GM19035 (cell line): Measurements from ENCODE around the gene SSR4.
"Not testable (repeated sequence)": the region's sequence is repeated elsewhere in the genome, so short reads cannot be mapped to it uniquely, and the experiment has no call there.

Experiments used
- ATAC-seq: cut with Tn5 transposase; IDR thresholded peaks from one replicate; pipeline ENCODE4 v1.9.1; 2021; ENCODE audit not compliant: unreplicated experiment

The SSR4 gene

GRCh38 chrX:153803211-153804099 is 9.0 kb downstream of the SSR4 start:
- ATAC-seq = no peak

GRCh38 chrX:153804100-153804595 is 9.7 kb downstream of the SSR4 start:
- no peak for ATAC-seq

- ATAC-seq = no peak
These were observed 10.2 kb downstream of the SSR4 start for GRCh38 chrX:153804621-153805020.

- ATAC-seq = no peak
These were observed 11.0 kb downstream of the SSR4 start for GRCh38 chrX:153805436-153805835.

- ATAC-seq = no peak
These were observed 12.6 kb downstream of the SSR4 start for GRCh38 chrX:153806999-153807575.

GRCh38 chrX:153807976-153808375 is 13.5 kb downstream of the SSR4 start:
- no peak for ATAC-seq

GRCh38 chrX:153812220-153812619 is 17.8 kb downstream of the SSR4 start:
- ATAC-seq = no peak

- ATAC-seq = no peak
These were observed 18.7 kb downstream of the SSR4 start for GRCh38 chrX:153813161-153813560.

- ATAC-seq = no peak
These were observed 20.3 kb downstream of the SSR4 start for GRCh38 chrX:153814591-153815315.

- no peak for ATAC-seq
These were observed 22.6 kb downstream of the SSR4 start for GRCh38 chrX:153816831-153817690.

- not testable (repeated sequence) for ATAC-seq
These were observed 23.6 kb downstream of the SSR4 start for GRCh38 chrX:153818064-153818463.

- no peak for ATAC-seq
These were observed 24.3 kb downstream of the SSR4 start for GRCh38 chrX:153818571-153819383.

GRCh38 chrX:153819384-153820040 is 25.0 kb downstream of the SSR4 start:
- ATAC-seq = no peak

- no peak for ATAC-seq
These were observed 26.1 kb downstream of the SSR4 start for GRCh38 chrX:153820601-153821000.

- no peak for ATAC-seq
These were observed 26.6 kb downstream of the SSR4 start for GRCh38 chrX:153821066-153821465.

GRCh38 chrX:153824348-153824747 is 29.9 kb downstream of the SSR4 start:
- no peak for ATAC-seq

- no peak for ATAC-seq
These were observed 30.6 kb downstream of the SSR4 start for GRCh38 chrX:153825042-153825441.

GRCh38 chrX:153827016-153827415 is 32.5 kb downstream of the SSR4 start:
- ATAC-seq = no peak

- no peak for ATAC-seq
These were observed 33.4 kb downstream of the SSR4 start for GRCh38 chrX:153827903-153828302.
